Forelimb muscle (tissue), 1 donor: Measurements from ENCODE around the gene BTBD3. TPM values are rescaled to one million over a fixed set of nuclear protein-coding genes. Genes with fewer than 3 reads are reported as not detected.

ENCODE experiments used
- DNase-seq: peaks from one replicate; pipeline ENCODE4 v3.0.0-alpha.2; 2013; ENCODE audit warnings: low read depth
- polyA plus RNA-seq: library from polyadenylated mRNA; unstranded; fragments of 120-200 nt; gene quantifications from one replicate; pipeline ENCODE4 v1.2.1, GENCODE V29; 2013; ENCODE audit not compliant: insufficient read length

Gene BTBD3
- polyA plus RNA-seq, 1 donor: 33.4 TPM

DNA sequence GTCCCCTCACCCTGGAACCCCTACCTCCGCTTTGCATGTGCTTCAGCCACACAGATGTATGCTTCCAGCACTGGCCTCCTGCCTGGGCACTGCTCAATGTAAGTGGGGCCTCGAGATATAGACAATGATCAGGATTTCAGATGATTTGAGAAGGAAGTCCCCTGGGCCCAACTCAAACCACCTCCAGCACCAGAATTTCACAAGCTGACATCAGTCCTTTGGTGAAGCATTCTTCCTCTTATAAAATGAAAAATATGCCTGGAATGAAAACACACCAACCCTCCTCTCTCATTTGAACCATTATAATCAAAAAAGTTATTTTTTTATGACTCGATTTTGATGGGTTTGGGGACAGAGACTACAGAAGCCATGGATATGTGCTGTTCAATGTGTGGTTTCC lies 48.5 kb downstream of the BTBD3 start:
- no peak for DNase-seq

DNA sequence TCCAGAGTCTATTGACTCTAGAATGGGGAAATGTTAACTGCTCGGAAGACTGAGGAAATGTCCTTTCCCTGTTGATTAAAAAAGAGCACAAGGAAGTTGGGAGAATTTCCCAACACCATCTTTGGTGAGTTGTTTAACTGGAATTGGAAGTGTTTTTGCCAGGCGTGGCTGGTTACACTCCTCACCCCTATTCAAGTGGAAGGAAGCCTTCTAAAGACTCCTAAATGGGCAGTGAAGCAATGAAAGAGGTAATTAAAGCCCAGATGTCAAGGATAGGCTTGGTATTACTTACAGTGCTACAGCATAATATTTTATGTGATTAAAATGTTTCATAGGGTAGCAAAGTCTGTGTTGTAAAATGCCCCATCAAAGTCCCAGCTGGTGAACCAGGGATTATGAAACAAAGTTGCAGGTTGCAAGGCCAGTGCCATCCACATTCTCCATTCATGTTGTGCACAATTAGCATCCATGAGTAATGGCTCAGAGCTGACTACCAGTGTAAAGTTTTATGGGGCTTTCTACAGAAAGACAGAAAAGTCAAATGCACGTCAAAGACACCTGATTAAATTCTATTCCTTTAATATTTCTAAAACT lies 52.6 kb downstream of the BTBD3 start:
- no peak for DNase-seq

DNA sequence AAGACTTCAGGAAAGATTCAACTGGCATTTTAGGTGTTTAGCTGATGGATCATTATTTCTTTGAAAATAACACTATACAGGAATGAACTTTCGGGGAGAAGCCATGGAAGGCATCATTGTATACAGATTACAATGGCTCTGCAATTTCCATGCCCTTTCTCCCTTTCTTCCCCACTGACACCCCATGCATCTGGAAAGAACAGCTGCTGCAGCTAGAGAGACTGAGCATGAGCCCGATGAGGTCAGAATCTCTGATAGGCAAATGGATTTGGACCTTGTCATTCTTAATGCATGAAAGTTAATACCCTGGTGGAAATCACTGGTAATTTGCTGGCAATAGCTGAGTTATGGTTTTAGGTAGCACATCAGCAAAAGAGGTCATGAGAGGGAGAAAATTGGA lies 54.8 kb downstream of the BTBD3 start:
- no peak for DNase-seq
